Measurements from ENCODE around the gene COG3.

COG3 gene

GRCh38 chr13:45508776-45509175, 44.0 kb downstream of the COG3 start:
- no peak for TF ChIP-seq CTCF (IDR thresholded peaks at IDR 0.05; ENCODE audit: low read length)
- no peak for TF ChIP-seq EZH2 (IDR thresholded peaks at IDR 0.05; ENCODE audit: borderline replicate concordance, low read length)
- H3K9ac ChIP-seq (ENCODE audit: low read length) = no peak overlapping the region
- no peaks in the 10 kb centered on the region for H3K79me2 ChIP-seq (ENCODE audit: insufficient read depth, low read length)
- H3K9me3 ChIP-seq (ENCODE audit: low read length) = no peaks in the 10 kb centered on the region
- no peaks in the 10 kb centered on the region for H3K9me2 ChIP-seq (ENCODE audit: low read depth, low read length)
- no peak overlapping the region for H3K27ac ChIP-seq (ENCODE audit: low read depth, low read length, poor library complexity, severe bottlenecking)
- no peak overlapping the region for H3K4me3 ChIP-seq (ENCODE audit: low read depth, low read length, poor library complexity, severe bottlenecking)
- peaks cover 60% of the 10 kb centered on the region for H3K36me3 ChIP-seq (ENCODE audit: insufficient read depth, low read length)
- H3K4me2 ChIP-seq (ENCODE audit: low read length) = no peak overlapping the region
- H2AFZ ChIP-seq (ENCODE audit: low read length) = no peak overlapping the region
- no peaks in the 10 kb centered on the region for H3K27me3 ChIP-seq (ENCODE audit: insufficient read depth, low read length)
- no peaks in the 10 kb centered on the region for H4K20me1 ChIP-seq (ENCODE audit: insufficient read depth, low read length)
- H3F3A ChIP-seq (ENCODE audit: insufficient read depth, low read length) = no peaks in the 10 kb centered on the region
- H3K4me1 ChIP-seq (ENCODE audit: insufficient read depth, low read length, severe bottlenecking) = peaks cover 3% of the 10 kb centered on the region

- Histone ChIP-seq H3K79me2 (ENCODE audit: insufficient read depth, low read length) (no peaks in the 10 kb centered on the region), H3K9ac (ENCODE audit: low read length) (no peak overlapping the region), H3K27ac (ENCODE audit: low read depth, low read length, poor library complexity, severe bottlenecking) (no peak overlapping the region), H3K36me3 (ENCODE audit: insufficient read depth, low read length) (peaks cover 66% of the 10 kb centered on the region), H3K27me3 (ENCODE audit: insufficient read depth, low read length) (no peaks in the 10 kb centered on the region), H3K9me2 (ENCODE audit: low read depth, low read length) (no peaks in the 10 kb centered on the region), H4K20me1 (ENCODE audit: insufficient read depth, low read length) (no peaks in the 10 kb centered on the region), H2AFZ (ENCODE audit: low read length) (no peak overlapping the region), H3K4me3 (ENCODE audit: low read depth, low read length, poor library complexity, severe bottlenecking) (no peak overlapping the region), H3K4me1 (ENCODE audit: insufficient read depth, low read length, severe bottlenecking) (peaks cover 3% of the 10 kb centered on the region), H3F3A (ENCODE audit: insufficient read depth, low read length) (no peaks in the 10 kb centered on the region), H3K4me2 (ENCODE audit: low read length) (no peak overlapping the region), H3K9me3 (ENCODE audit: low read length) (no peaks in the 10 kb centered on the region)
- TF ChIP-seq CTCF (IDR thresholded peaks at IDR 0.05; ENCODE audit: low read length) (no peak), EZH2 (IDR thresholded peaks at IDR 0.05; ENCODE audit: borderline replicate concordance, low read length) (no peak)
These were observed 45.9 kb downstream of the COG3 start for GRCh38 chr13:45510672-45511071.

DNA sequence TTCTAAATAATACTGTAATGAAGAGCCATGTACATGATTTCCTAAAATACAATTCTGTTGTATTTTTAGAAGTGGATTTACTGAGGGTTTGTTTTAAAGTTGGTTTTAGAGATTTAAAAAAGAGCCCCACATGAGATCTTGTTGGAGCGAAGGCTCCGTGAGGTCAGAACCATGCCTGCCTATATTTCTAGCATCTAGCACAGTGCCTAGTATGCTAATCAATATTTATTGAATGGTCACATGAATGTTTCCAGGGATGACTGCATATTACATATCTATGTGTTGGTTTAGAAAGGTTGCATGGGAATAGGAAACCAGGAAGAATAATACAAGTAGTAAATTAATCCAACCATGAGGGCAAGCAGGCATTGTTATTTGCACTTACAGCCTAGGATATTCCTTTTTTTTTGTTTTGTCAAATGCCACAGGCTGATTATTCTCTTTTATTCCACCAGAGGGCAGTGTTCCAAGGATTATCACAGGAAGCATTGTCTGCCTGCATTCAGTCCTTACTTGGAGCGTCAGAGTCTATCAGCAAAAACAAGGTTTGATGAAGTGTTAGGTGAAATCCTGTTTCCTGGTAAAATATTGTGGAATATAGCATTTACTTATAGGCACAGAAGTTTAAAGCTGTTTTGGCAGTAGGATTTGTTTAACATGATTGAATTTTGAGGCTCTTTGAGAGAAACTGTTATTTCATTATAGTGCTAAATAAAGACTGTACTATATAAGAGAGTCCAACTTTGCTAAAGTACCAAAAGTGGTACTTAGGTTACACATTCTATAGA, 46.8 kb downstream of the COG3 start:
- H3F3A ChIP-seq (ENCODE audit: insufficient read depth, low read length) = no peaks in the 10 kb centered on the region
- H2AFZ ChIP-seq (ENCODE audit: low read length) = no peak overlapping the region
- H3K9me3 ChIP-seq (ENCODE audit: low read length) = no peaks in the 10 kb centered on the region
- no peaks in the 10 kb centered on the region for H3K27me3 ChIP-seq (ENCODE audit: insufficient read depth, low read length)
- no peak overlapping the region for H3K4me3 ChIP-seq (ENCODE audit: low read depth, low read length, poor library complexity, severe bottlenecking)
- H3K4me1 ChIP-seq (ENCODE audit: insufficient read depth, low read length, severe bottlenecking) = peaks cover 3% of the 10 kb centered on the region
- no peak overlapping the region for H3K4me2 ChIP-seq (ENCODE audit: low read length)
- H3K79me2 ChIP-seq (ENCODE audit: insufficient read depth, low read length) = no peaks in the 10 kb centered on the region
- no peaks in the 10 kb centered on the region for H4K20me1 ChIP-seq (ENCODE audit: insufficient read depth, low read length)
- peaks cover 70% of the 10 kb centered on the region for H3K36me3 ChIP-seq (ENCODE audit: insufficient read depth, low read length)
- no peak overlapping the region for H3K27ac ChIP-seq (ENCODE audit: low read depth, low read length, poor library complexity, severe bottlenecking)
- no peaks in the 10 kb centered on the region for H3K9me2 ChIP-seq (ENCODE audit: low read depth, low read length)
- TF ChIP-seq EZH2 (IDR thresholded peaks at IDR 0.05; ENCODE audit: borderline replicate concordance, low read length) (no peak), CTCF (IDR thresholded peaks at IDR 0.05; ENCODE audit: low read length) (peak; percentile 76)
- no peak overlapping the region for H3K9ac ChIP-seq (ENCODE audit: low read length)

All from OCI-LY1 (cell line).